Measurements from ENCODE around the gene IGFBP7.

Gene IGFBP7

DNA sequence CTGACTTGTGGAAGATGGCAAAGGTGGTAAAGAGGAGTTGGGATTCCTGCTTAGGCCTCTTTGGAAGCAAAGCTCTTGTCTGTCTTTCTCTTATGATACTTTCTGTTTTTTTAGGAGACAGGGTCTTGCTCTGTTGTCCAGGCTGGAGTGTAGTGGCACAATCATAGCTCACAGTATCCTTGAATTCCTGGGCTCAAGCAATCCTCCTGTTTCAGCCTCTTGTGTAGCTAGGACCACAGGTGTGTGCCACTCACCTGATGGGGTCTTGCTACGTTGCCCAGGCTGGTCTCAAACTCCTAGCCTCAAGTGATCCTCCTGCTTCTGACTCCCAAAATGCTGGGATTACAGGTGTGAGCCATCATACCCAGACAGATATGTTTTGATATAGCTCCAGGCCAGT lies 19.3 kb upstream of the IGFBP7 start:
- DNase-seq, result no peak

DNA sequence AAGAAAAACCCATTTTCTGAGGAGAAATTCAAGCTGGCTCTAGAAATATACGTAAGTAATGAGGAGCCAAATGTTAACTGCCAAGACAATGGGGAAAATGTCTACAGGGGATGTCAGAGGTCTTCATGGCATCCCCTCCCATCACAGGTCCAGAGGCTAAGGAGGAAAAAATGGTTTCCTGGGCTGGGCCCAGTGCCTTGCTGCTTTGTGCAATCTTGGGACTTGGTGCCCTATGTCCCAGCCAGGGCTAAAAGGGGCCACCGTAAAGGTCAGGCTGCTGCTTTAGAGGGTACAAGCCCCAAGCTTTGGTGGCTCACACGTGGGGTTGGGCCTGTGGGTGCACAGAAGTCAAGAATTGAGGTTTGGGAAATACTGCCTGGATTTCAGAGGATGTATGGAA lies 17.2 kb upstream of the IGFBP7 start:
- DNase-seq, result no peak

DNA sequence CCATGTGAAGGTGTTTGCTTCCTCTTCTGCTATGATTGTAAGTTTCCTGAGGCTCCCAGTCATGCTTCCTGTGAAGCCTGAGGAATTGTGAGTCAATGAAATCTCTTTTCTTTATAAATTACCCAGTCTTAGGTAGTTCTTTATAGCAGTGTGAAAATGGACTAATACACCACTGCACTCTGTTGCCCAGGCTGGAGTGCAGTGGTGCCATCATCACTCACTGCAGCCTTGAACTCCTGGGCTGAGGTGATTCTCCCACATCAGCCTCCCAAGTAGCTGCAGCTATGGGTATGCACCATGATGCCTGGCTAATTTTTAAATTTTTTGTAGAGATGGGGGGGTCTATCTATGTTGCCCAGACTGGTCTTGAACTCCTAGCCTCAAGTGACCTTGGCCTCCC lies 15.8 kb upstream of the IGFBP7 start:
- no peak for DNase-seq

DNA sequence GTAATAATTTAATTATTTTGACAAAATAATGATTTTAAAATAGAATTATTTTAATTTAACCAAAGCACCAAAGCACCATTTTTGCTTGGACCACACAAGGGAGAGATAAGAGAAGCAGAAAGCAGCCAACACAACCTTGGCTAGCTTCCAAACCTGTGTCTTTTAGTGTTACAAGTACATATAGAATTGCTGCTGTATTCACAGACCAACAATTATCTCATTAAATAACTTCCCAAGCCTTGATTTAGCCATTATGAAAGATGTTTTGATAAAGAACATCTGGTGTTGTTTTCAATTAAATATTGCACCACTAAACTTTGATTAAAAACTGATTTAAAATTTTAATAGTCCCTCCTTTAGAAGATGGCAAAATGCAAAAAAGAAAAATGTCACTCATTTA lies 14.0 kb upstream of the IGFBP7 start:
- no peak for DNase-seq

DNA sequence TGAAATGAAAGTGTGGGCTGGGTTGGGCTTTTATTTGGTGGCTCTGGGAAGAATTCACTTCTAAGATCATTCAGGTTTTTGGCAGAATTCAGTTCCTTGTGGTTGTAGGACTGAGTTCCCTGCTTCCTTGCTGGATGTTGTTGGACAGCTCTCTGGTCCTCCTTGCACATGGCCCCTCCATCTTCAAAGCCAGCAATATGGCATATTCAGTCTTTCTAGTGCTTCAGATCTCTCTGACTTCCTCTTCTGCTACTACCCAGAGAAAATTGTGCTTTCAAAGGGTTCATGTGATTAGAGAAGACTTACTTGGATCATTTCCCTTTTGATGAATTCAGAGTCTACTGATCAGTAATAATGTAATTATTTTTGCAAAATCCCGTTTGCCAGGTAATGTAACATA lies 12.8 kb upstream of the IGFBP7 start:
- DNase-seq, result no peak

DNA sequence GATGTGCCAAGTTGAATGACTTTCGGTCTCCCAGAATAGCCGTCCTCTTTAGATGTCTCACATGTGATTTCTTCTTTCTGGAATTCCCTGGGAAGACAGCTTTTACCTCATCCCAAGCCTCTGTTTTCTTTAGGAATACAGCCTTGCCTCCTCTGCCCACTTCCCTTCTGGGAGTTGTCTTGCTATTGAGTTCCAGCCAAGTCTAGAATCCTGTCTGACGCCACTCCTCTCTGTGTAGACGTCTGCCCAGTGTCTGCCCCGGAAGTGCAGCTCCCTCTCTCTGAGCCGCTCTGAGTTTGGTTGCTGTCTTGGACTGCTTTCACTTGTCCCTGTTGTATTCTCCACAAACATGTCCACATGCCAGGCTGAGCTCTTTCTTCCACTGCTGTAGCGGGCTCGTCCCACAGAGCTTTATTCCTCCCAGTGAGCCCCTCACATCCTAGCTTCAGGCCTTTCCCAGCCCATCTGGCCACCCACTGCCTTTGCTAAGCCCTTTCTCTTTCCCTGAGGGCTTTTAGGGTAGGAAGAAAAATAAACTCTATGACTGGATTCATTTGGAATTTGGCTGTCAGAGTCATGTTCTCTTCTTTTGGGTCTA lies 9.0 kb upstream of the IGFBP7 start:
- no peak for DNase-seq

DNA sequence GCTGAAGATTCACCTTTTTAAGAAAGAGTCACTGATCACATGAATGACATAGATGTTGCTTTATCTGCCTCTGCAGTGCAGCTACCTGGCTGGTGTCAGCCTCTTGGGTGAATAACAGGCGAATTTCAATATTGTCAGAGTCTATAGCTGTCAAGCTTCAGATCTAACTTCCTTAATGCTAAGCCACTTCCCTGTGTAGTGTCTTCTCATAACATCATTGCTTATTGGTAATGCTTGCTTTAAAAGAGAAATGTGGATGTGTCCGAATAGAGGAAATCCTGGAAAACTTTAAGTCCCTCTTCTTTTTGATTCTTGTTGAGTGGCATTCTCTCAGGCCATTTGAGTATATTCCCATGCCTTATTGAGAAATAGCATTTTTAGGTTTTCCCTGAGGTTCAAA lies 7.3 kb upstream of the IGFBP7 start:
- DNase-seq, result no peak

DNA sequence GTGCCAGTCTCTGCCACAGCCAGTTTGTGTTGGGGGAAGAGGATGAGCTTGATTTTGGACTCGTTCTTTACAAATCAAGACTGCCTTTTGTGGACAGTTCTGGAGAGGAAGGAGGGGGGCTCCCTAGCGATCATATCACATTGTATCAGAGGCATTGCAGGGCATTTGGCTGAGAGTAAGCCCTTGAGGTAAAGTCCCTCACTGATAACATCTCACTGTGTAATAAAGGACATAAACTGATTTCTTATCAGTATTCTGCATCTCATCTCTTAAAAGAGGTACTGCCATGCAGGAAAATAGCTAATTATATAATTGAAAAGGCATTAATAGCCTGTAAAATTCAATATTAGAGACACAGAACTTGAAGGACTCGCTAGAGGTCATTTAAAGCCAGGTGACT lies 6.1 kb upstream of the IGFBP7 start:
- no peak for DNase-seq

DNA sequence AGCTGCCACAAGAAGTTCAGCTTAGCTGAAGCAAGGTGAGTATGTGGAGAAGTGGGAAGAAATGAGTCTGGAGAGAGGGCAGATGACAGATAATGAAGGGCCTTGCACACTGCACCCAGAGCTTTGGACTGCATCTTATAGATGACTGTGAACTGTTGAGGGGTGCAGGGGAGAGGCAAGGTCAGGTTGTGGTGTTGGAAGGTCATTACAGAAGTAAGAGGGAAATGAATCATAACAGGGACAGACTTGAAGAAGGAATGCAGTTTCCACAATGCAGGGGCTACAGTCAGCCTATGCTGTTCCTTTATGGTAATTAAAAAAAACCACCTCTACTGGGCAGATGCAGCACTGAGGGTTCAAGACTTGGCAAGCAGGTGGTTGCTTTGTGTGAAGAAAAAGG lies 4.8 kb upstream of the IGFBP7 start:
- DNase-seq, result no peak

DNA sequence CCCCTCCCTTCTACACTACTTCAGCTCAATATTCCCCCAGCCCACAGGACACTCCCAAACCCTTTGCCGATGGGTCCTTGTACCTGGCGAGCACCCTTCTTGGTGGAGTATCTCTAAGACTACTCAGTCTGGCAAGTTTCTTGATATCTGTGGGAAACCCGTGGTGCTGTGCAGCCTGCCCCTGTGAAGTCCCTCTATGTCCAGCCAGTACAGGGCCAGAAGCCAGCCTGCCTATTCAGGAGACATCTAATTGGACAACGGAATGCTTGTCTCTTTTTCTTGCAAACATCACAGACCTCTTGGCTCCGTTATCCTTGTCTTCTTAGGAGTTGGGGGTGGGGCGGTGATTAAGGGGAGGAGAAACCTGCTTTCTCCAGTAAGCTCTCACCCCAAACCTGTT lies 3.7 kb upstream of the IGFBP7 start:
- no peak for DNase-seq

DNA sequence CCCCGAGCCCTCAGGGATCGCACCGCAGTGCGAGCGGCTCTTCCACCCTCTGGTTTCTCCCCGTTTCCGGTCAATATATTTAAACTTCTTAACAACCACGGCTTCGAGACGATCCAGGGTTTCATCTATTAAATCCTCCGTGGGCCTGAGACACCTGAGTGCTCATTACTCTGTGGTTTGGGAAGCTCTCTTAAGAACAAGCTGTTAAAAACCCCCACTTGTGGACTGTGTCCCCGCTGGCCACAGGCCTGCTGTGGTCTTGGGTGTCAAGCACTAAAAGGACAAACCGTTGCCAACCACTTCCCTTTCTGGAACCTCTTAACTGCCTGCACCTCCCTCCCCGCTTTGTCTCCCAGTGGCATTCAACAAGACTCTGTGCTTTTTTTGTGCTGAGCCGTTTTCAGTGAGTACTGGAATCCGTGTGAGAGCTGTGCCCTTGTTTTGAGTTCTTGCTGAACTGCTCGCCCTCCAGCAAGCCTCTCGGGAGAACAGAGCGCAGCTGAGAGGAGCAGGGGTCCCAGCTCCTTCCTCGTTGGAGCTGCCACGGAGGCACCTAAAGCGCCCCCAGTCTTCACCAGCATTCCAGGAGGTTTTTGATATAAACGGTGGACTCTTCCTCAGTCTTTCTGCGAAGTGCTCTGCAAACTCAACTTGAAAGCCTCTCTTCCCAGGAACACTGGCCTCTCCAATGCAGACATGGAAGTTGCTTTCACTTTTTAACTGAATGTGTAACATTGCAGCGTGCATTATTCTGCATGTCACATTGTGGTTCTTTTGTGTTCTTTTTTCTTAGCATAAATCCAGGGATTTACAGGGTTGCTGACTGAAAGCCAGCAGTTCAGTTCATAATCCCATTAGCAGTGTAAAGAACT lies 691 bp upstream of the IGFBP7 start:
- peak; percentile 53 for DNase-seq

DNA sequence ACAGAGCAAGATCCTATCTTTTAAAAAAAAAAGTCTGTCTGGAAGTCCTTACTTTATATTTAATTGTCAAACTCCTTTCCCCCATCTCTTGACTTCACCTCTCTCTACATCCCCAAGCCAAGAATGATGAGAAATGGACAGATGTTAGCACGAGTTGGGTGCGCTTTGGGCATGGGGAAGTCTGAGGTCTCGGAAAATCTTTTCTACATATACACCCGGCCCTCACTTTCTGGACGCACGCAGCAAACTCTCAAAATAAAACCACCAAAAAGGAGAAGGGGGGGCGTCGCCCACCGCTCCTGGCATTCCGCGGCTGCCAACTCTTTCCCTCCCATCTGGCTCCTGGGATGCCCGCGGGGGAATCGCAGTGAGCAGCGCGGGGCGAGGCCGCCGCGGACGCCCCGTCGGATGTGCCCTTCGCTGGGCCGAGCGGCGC lies 756 bp downstream of the IGFBP7 start:
- DNase-seq, result no peak

DNA sequence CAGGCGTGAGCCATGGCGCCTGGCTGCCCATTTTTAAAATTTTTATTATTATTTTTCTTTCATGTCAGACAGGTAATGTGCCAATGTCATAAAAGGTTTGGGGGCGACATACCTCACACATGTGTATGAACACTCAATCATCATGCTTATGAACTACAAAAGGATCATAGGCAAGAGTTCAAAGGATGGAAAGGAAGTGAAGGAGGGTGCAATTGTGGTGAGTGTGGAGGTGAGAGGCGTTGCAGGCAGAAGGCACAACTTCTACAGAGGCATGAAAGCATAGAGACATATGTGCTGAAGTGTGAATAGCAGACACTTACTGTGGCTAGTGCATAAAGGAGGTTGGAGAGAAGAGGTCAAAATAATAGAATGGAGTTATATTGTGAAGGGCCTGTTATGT lies 4.0 kb downstream of the IGFBP7 start:
- no peak for DNase-seq

DNA sequence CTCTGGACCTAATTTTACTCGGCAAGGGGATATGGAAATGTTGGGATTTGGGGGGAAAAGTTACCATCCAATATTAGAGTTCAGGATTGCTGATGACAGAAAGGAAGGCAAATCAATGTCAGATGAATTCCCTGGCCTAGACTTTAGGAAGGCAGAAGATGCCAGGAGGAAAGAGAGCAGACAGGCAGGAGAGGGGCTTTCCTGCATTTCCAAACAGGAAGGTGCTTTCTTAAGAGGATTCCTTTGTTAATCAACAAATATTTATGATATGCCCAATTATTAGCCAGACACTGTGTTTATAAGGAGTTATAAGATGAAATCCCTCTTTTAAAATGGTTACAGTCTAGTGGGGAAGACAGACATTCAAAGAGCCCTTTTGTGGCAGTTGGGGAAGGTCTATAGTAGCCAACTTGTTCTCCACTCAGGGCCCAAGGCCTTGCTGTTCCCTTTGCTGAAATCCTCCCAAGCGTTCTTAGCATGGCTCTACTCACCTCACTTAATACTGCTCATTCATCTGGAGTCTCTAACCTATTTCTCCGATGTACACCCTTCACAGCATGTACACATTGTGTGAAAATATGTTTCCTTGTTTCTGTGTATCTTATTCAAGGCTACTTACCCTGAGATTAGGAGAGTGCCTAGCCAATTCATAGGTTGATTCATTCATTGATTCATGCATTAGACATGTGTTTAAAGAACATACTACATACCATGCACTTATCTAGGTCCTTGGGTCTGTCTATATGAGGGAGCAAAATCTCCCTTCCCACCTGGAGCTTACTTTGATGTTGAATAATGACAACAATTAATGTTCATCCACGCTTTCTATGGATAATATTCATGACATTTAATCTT lies 5.3 kb downstream of the IGFBP7 start:
- DNase-seq, result no peak

DNA sequence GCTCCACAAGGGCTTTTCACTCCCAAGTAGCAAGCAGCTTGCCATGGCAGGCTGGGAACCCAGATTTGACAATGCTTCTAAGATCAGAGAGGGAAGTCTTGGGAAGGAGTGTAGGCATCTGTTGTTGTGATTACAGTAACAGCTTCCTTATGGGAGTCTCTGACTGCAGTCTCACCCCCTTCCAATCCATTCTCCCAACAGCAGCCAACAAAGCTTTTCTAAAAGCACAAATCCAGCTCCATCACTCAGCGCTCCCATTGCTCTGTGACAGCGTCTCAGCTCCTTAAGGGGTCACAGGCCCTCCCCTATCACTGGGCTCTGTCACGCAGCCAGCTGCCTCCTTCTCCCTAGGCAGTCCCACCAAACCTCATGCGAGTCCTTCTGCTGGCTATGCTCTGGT lies 7.1 kb downstream of the IGFBP7 start:
- no peak for DNase-seq

DNA sequence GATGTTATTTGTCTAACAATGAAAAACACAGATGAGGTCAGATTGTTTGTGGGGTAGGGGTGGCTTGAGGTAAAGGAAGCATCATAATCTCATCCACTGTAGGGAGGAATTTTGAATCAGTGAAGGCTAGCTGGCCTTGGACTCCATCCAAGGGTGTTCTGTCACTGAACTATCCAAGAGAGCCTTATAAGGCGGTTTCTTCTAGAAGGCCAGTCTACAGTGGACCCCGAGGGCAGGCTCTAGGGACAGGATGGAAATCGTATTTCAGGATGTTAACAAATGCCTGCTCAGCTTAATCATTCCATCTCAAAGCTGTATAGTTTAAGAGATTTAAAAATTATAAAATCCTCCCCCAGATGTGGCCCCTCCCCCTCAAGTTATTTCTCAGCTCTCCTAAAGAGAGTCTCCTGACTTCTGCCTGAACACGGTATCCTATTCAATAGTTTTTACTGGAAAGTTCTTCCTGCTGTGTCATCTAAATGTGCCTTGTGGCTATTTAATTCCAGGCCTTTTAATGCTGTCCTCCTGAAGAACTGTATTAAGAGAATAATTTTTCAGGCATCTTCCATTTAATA lies 8.0 kb downstream of the IGFBP7 start:
- DNase-seq, result no peak

DNA sequence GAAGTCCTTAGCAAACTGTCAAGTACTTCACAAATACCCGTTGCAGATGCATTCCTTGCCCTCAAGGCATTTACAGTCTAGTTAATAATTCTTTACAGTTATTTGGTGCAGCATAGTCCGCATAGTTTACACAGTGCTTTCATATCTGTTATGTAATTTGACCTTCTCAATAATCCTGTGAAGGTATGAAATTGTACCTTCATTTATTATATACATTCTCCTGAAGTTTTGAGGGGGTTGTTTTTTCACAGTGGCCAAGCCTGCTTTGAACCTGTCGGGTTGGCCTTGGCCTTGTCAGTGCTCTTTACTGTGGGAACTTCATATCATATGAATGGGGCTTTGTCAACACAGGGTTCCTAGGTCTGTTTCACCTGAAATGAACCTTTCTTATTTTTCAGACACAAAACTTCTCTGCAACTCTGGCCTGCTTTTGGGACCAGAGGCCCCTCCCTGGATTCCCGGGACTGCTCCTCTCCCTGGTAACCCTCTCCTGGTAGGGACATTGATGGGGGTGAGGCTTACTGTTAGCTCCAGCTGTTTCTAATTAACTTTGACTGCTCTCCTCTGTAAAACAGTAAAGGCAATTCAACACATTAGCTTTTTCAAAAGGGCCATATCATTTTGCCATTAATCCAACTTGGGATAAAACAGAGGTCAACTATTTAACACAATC lies 9.1 kb downstream of the IGFBP7 start:
- DNase-seq, result no peak

DNA sequence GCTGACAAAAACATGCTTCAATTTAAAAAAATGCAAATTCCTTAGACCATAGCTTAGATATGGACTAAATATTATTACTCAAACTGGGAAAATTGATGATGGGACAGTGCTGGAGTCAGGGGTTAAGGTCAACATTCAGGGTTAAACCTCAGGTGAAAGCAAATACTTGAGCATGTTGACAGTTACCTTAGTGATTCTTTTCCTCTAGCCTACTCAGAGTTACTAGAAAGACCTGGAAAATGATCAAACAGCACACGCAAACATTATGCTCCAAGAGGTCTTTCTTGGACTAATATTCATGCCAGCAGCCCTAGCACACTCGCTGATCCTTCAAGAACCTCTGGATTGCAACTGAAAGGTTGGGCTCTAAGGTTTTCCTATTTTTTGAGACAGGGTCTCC lies 10.8 kb downstream of the IGFBP7 start:
- no peak for DNase-seq

DNA sequence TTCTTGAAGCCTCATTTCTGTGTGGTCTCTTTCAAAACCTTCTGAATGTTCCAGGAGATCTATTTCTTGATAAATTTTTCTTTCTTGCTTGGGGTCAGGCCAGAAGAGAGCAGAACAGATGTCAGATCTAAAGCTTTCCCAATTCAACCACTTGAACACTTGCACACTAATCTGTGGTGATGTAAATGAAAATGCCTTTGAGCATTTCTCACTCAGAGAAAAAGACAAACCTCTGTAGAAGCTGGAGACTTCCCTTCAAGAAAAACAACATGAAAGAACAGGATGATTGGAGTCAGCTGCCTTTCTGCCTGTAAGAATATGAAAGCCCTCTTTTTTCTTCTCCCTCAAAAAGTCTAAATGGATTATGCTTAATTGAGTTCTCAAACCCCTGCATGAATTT lies 11.2 kb downstream of the IGFBP7 start:
- DNase-seq, result no peak

DNA sequence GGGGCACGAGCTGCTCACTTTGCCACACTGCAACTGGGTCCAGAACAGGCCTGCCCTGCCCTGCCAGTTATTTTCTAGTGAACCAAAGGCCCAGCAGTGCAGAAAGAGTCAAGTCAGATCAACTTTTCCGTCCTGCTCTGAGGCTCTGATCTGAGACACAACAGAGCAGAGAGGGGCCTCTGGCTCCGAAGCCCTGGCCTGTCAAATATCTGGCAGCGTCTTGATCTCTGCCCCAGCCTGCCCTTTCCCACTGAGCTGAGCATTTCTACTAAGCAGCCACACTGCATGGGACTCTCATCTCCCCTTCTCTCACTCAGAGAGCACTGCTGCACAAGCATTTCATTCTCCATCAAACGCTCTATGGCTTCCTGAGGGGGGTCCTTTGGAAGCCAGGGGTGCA lies 11.8 kb downstream of the IGFBP7 start:
- no peak for DNase-seq

DNA sequence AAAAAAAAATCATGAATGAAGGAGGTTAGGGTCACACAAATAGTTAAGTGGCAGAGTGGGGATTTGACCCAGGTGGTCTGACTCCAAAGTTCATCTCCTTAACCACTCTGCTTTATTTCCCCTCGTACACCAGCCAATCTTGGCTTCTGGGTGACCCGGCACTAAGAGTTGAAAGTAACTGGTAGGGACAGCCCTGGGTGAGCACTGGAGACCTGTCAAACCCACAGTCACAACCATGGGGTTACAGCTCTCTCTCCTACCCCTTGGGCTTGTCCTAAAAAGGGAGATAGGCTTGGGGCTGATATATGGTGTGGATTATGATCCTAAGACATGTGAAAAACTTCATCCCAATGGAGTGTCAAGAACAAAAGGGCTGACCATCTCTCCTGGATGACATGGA lies 12.5 kb downstream of the IGFBP7 start:
- no peak for DNase-seq

DNA sequence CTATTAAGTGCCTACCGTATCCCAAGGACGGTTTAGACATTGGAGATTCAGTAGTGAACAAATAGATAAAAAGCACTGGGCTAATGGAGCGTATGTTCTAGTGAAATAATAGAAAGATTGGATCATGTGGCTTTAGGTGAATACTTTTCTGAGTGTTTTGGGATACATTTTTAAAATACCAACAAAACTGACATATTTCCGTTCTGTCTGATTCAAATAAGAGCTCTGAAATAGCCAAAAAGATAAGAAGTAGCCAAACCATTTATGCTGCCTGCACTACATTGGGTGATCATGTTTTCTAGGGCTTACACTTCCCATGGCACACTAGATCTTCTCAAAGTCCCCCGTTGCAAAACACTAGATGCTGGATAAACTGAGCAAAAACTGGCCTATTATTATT lies 14.2 kb downstream of the IGFBP7 start:
- DNase-seq, result no peak

DNA sequence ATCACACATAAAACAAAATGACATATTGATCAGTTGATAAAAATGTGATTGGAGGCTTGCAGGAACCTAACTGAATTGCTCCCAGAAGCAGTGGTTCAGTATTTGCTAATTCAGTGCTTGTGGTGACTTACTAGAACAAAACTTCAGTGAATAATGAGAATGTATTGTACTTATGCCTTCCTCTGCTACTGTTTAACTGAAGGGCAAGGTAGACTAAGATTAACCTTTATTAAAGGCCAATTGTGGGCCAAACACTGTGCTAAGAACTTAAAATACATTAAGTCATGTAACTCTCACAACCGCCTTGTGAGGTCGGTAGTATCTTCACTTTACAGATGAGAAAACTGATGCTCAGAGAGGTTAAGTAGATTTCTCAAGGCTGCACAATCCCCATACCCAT lies 14.9 kb downstream of the IGFBP7 start:
- no peak for DNase-seq
